T-helper 2 cell (primary cell): ENCODE results near the gene DGKH.

ENCODE experiments used
- DNase-seq, 5 experiments: peaks; one replicate each; pipeline versions ENCODE4 v3.0.0 to v3.0.0-alpha.2; 2012 to 2022

Gene DGKH

GRCh38 chr13:42279080-42279479 lies 230.6 kb downstream of the DGKH start:
- DNase-seq: peak in 1 of 5 experiments; percentile 57

GRCh38 chr13:42279986-42280385 lies 231.5 kb downstream of the DGKH start:
- DNase-seq: no peak

- no peak for DNase-seq
Measured at GRCh38 chr13:42280537-42280936, 232.1 kb downstream of the DGKH start.

- no peak for DNase-seq
Measured at GRCh38 chr13:42283574-42283973, 235.1 kb downstream of the DGKH start.

GRCh38 chr13:42284068-42284467 lies 235.6 kb downstream of the DGKH start:
- no peak for DNase-seq
